ENCODE results near the gene TAGAP. TPM values are rescaled to one million over a fixed set of nuclear protein-coding genes. Genes with fewer than 3 reads are reported as not detected.

TAGAP gene
- not detected in 2 replicates for total RNA-seq

GRCh38 chr6:159044899-159045727 lies at the start of gene TAGAP:
TSS of gene TAGAP (minus strand) at chr6:159044991. CDS start at chr6:159044146, 845 bp downstream.

GRCh38 chr6:158999666-159000403 lies 45.0 kb downstream of the TAGAP start, which contains the start of gene RSPH3:
TSS of gene RSPH3 (minus strand) at chr6:159000202. CDS start at chr6:158999550, 652 bp downstream.

Other genes with a start within 250 kb of the TAGAP start
- gene EZR, start 225.6 kb downstream of the TAGAP start, total RNA-seq: 62.7 and 69.4 TPM in 2 replicates
- gene RSPH3, start 44.8 kb downstream of the TAGAP start, total RNA-seq: 2.7 and 2.9 TPM in 2 replicates
- gene FNDC1, start 124.4 kb upstream of the TAGAP start, total RNA-seq: under 0.01 TPM in 1 of 2 replicates, not detected in the other